Body of pancreas (tissue), 4 donors: ENCODE results near the gene CLEC4G. TPM values are rescaled to one million over a fixed set of nuclear protein-coding genes. Genes with fewer than 3 reads are reported as not detected.
A peak's percentile ranks its signal among the peaks of the same experiment; 100 is the strongest.

ENCODE experiments used
- ATAC-seq: fragments of 150-250 bp; one replicate; pipeline ENCODE4 v1.9.1; 2016
- DNase-seq, 4 donors: peaks; one replicate each; pipeline ENCODE4 v3.0.0-alpha.2; 2019
- H3K27ac ChIP-seq, 4 donors: fragments of 200-600 bp; sonication (generic); 1 replicate in 3 of 4; 2 replicates in 1 of 4; pipeline versions ENCODE4 v1.5.1 to v1.6.1; 2016 to 2019; ENCODE audit warnings: mild to moderate bottlenecking in 1 of 4, mixed read lengths in 1 of 4, moderate library complexity in 1 of 4
- H3K27me3 ChIP-seq, 2 donors: fragments of 200-600 bp; sonication (generic); one replicate each; pipeline ENCODE4 v1.6.0; 2016; ENCODE audit warnings: mild to moderate bottlenecking in 1 of 2
- H3K36me3 ChIP-seq, 2 donors: fragments of 200-600 bp; sonication (generic); replicated peaks in 1 of 2; 2 replicates each; pipeline ENCODE4 v1.5.1; 2016; ENCODE audit warnings: low read depth in 2 of 2; ENCODE audit not compliant: insufficient read depth in 1 of 2
- H3K4me1 ChIP-seq: fragments of 200-600 bp; sonication (generic); one replicate; pipeline ENCODE4 v1.6.0; 2016
- H3K4me3 ChIP-seq, 2 donors: fragments of 200-600 bp; sonication (generic); 1 replicate in 1 of 2; 2 replicates in 1 of 2; pipeline ENCODE4 v1.5.1; 2016 to 2019
- H3K9me3 ChIP-seq, 3 donors: fragments of 200-600 bp; sonication (generic); 1 replicate in 2 of 3; 2 replicates in 1 of 3; pipeline ENCODE4 v1.5.1; 2016
- POLR2A ChIP-seq, 3 donors: fragments of 450-650 bp; IDR thresholded peaks; one replicate each; pipeline ENCODE4 v1.6.1; 2016; ENCODE audit warnings: antibody characterized with exemption in 3 of 3, mild to moderate bottlenecking in 2 of 3
- WGBS, 2 donors: methylation state at CpG; one replicate each; pipeline ENCODE4 v1.1.5; 2017; 5-methylcytosine and 5-hydroxymethylcytosine counted together
- intact Hi-C: fragments of 100-400 bp; cut with DNase I; formaldehyde crosslinking; loops from one replicate; pipeline ENCODE4 v1.15.1; 2023
- total RNA-seq, 2 donors: library from RNA; depleted of rRNA; stranded (reverse); fragments of >200 nt; gene quantifications; one replicate each; pipeline ENCODE4 v1.1.0, GENCODE V29; 2016
- TF ChIP-seq, protein P1 (sequence below), 7 experiments: fragments of 450-650 bp in 4 of 7; fragments of 200-600 bp in 3 of 7; sonication (generic) in 3 of 7; IDR thresholded peaks; one replicate each; pipeline ENCODE4 v1.5.1; 2016 to 2019; ENCODE audit warnings: antibody characterized with exemption in 7 of 7

CLEC4G gene
- total RNA-seq, 2 donors from 2014 or later, result 0.52 to 6.6 TPM

DNA sequence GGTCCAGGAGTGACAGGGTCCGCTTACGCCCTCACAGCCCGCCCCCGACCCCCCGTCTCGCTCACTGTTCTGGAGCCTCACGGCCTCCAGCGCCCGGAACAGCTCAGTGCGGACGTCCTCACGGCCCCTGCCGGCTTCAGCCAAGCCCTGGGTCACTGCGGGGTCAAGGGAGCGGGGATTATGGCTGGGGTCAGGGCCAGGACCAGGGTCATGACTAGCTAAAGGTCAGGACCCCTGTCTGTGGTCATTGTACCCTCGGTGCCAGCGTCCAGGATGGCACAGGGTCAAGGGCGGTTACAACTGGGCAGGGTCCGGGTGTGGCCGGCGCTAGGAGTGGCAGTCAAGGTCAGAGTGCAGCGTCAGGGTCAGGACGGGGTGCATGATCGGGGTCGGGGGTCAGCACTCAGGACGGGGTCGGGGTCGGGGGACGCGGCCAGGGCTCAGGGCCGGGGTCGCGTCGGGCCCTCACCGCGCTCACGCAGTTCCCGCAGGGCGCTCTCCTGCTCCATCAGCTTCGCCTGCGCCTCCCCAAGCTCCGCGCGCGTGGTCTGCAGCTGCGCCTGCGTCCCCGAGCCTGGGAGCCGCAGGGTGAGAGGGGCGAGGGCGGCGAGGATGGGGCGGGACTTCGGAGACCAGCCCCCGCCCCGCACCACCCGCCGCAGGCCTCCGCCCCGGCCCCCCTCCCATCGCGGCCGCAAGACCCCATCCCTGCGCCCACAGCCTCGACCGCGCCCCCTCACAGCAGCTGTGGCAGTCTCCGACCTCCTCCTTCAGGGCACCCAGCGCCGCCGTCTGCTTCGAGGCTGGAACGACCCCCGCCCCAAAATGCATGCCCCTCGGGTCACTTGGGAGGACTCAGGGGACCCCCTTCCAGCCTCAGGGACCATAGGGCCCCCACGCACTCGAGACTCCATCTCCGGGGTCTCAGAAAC is 1.4 kb downstream of the CLEC4G start:
- 1 to 5% methylated on average over 7 to 61 of the region's 78 CpGs for WGBS, 2 donors

DNA sequence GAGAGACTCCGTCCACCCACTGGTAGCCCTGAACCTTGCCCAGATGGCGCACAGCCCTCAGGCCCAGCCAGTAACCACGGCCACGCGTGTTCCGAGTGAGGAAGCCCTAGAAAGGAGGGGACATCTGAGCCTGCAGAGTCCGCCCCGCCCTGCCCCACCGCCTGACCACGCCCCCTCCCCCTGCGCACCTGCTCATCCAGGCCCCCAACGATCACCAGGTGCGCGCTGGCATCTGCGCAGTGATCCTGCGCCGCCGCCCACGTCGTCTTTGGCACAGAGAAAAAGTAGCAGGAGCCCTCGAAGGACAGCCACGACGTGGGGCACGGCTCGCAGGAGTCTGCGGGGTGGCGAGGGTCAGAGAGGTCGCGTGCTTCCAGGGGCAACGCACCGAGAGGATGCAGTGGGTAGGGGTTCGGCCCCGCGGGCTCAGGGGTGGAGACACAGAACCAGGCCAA is 2.1 kb downstream of the CLEC4G start:
- no peak overlapping the region for H3K4me3 ChIP-seq
- H3K4me1 ChIP-seq, result no peaks in the 10 kb centered on the region
- DNase-seq (no peak), ATAC-seq (no peak)
- H3K27me3 ChIP-seq, result peaks cover 0 to 10% of the 10 kb centered on the region in 2 donors
- intact Hi-C loops, result no loop called here
- H3K36me3 ChIP-seq, result no peaks in the 10 kb centered on the region
- WGBS, 2 donors, result 3% methylated on average over 29 of the region's 34 CpGs; no CpG with 5 or more reads in 1 of the 2 donors
- no peaks in the 10 kb centered on the region for H3K9me3 ChIP-seq
- no peak for TF ChIP-seq POLR2A (IDR thresholded peaks at IDR 0.05)
- TF ChIP-seq, protein P1, sequence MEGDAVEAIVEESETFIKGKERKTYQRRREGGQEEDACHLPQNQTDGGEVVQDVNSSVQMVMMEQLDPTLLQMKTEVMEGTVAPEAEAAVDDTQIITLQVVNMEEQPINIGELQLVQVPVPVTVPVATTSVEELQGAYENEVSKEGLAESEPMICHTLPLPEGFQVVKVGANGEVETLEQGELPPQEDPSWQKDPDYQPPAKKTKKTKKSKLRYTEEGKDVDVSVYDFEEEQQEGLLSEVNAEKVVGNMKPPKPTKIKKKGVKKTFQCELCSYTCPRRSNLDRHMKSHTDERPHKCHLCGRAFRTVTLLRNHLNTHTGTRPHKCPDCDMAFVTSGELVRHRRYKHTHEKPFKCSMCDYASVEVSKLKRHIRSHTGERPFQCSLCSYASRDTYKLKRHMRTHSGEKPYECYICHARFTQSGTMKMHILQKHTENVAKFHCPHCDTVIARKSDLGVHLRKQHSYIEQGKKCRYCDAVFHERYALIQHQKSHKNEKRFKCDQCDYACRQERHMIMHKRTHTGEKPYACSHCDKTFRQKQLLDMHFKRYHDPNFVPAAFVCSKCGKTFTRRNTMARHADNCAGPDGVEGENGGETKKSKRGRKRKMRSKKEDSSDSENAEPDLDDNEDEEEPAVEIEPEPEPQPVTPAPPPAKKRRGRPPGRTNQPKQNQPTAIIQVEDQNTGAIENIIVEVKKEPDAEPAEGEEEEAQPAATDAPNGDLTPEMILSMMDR (IDR thresholded peaks at IDR 0.05), result no peak
- H3K27ac ChIP-seq, result no peak overlapping the region

More for the DNA sequence above, 1.4 kb downstream of the CLEC4G start:
- Histone ChIP-seq H3K27me3 (peaks cover 0 to 11% of the 10 kb centered on the region in 2 donors), H3K36me3 (no peaks in the 10 kb centered on the region), H3K9me3 (no peaks in the 10 kb centered on the region), H3K27ac (no peak overlapping the region), H3K4me1 (no peaks in the 10 kb centered on the region), H3K4me3 (no peak overlapping the region)
- TF ChIP-seq, protein P1 (IDR thresholded peaks at IDR 0.05), result no peak
- no peak for TF ChIP-seq POLR2A (IDR thresholded peaks at IDR 0.05)
- no peak for ATAC-seq
- no peak for DNase-seq
- intact Hi-C loops, result no loop called here

DNA sequence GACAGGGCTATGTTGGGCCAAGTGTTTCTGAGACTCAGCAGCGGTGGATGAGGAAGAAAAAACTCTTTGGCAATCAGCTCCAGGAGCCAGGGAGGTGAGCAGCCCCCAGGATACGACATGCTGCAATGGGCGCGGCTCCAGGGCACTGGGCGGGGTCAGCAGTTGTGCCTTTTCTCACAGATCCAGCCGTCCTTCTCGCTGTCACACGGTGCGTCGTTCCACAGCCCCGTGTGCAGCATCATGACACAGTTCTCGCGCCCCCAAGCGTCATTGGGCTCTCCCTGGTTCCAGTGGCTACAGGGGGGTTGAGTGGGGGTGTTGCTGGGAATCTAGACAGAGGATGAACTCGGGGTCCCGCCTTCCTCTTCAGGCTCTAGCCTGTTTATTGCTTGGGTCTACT is 2.7 kb downstream of the CLEC4G start:
- WGBS, 2 donors, result 7% methylated on average over 7 to 16 of the region's 16 CpGs
- TF ChIP-seq, protein P1 (IDR thresholded peaks at IDR 0.05), result no peak
- no peak for TF ChIP-seq POLR2A (IDR thresholded peaks at IDR 0.05)
- no peak overlapping the region for H3K27ac ChIP-seq
- H3K36me3 ChIP-seq, result no peaks in the 10 kb centered on the region
- H3K4me1 ChIP-seq, result no peaks in the 10 kb centered on the region
- H3K9me3 ChIP-seq, result no peaks in the 10 kb centered on the region
- ATAC-seq (no peak), DNase-seq (peak in 1 of 4 donors; percentile 38)
- H3K4me3 ChIP-seq, result no peak overlapping the region
- intact Hi-C loops, result no loop called here
- H3K27me3 ChIP-seq, result peaks cover 0 to 10% of the 10 kb centered on the region in 2 donors

DNA sequence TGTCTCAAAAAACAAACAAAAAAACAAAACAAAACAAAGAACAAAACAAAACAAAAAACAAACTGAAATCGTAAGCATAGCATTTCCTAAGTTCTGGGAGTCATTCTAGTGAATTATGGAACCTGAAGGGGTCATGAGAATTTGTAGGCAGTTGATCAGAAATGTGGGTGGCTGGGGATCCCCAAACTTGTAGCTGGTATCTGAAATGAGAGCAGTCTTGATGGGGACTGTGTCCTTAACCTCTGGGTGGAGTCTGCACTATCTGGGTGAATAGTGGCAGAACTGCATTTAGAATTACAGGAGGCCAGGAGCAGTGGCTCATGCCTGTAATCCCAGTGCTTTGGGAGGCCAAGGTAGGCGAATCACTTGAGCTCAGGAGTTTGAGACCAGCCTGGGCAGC is 6.1 kb downstream of the CLEC4G start:
- DNase-seq (no peak), ATAC-seq (no peak)
- H3K4me3 ChIP-seq, result no peak overlapping the region
- peaks cover 0 to 10% of the 10 kb centered on the region in 2 donors for H3K27me3 ChIP-seq
- no peaks in the 10 kb centered on the region for H3K36me3 ChIP-seq
- no peaks in the 10 kb centered on the region for H3K9me3 ChIP-seq
- intact Hi-C loops, result no loop called here
- 51 to 57% methylated on average over 2 of the region's 2 CpGs for WGBS, 2 donors
- no peak overlapping the region for H3K27ac ChIP-seq
- TF ChIP-seq, protein P1 (IDR thresholded peaks at IDR 0.05), result no peak
- no peak for TF ChIP-seq POLR2A (IDR thresholded peaks at IDR 0.05)
- H3K4me1 ChIP-seq, result no peaks in the 10 kb centered on the region
